Nephron (organoid): ENCODE results near the gene HMGN4.

ENCODE experiments used
- H3K27ac Mint-ChIP-seq, 3 experiments: 2 replicates each; pipeline ENCODE4 v1.8.0; 2020; ENCODE audit warnings: mixed read lengths in 3 of 3, mild to moderate bottlenecking in 2 of 3, moderate library complexity in 1 of 3
- H3K27me3 Mint-ChIP-seq: 2 replicates; pipeline ENCODE4 v1.8.0; 2021; ENCODE audit warnings: low read depth, mild to moderate bottlenecking, moderate library complexity, mixed read lengths
- H3K36me3 Mint-ChIP-seq: 2 replicates; pipeline ENCODE4 v1.8.0; 2020; ENCODE audit warnings: low read depth, mixed read lengths
- H3K4me1 Mint-ChIP-seq: 2 replicates; pipeline ENCODE4 v1.8.0; 2020; ENCODE audit warnings: mixed read lengths
- H3K4me3 Mint-ChIP-seq, 3 experiments: 2 replicates each; pipeline ENCODE4 v1.8.0; 2020; ENCODE audit warnings: mild to moderate bottlenecking in 3 of 3, mixed read lengths in 3 of 3, moderate library complexity in 2 of 3
- H3K9me3 Mint-ChIP-seq: 2 replicates; pipeline ENCODE4 v1.8.0; 2020; ENCODE audit warnings: mixed read lengths
- TF ChIP-seq, protein P1 (sequence below), 3 experiments: fragments of 200-600 bp; sonication (generic); IDR thresholded peaks; one replicate each; pipeline ENCODE4 v1.5.0; 2021; ENCODE audit warnings: antibody characterized with exemption in 3 of 3; ENCODE audit not compliant: unreplicated experiment in 3 of 3

The HMGN4 gene

DNA sequence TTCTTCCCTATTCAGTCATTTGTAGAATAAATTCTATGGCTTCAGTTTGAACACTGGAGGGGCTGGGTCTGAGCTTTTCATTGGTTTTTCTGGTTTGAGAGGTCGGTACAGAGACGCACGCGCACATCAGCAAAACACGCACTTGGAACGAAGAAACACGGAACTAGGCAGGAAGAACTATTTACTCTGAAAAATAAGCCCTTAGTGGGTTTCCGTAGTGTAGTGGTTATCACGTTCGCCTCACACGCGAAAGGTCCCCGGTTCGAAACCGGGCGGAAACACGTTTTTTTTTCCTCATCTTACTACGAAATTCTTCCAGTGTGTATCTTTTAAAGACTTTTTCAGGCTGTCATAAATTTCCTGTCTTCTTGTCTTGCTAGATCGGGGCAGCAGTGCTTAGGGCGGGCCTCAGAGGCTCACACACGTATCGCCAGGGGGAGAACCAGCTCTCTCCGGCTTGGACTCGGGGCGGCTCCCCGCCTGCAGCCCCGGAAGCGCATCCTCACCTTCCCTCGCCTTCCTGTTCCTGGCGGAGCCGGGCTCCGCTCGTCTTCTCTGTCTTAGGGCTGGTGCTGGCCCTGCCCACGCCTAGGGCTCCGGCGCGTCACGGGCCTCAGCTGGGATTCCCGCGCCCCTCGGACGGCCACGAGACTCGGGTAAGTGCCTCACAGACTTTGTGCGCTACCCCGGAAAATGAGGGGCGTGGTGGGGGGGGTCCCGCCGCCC is at the start of gene HMGN4:
Gene HMGN4, plus strand, starts transcription at position 521 of the 726 bp plus-strand sequence. CDS start 6,841 bp downstream, outside the sequence.
- Mint-ChIP-seq H3K27me3 (no peaks in the 10 kb centered on the region), H3K36me3 (peaks cover 17% of the 10 kb centered on the region), H3K4me3 (peak within 1 kb of the TSS; percentile 89 to 94 (median 91)), H3K9me3 (no peaks in the 10 kb centered on the region), H3K4me1 (peaks cover 37% of the 10 kb centered on the region), H3K27ac (peak within 1 kb of the TSS; percentile 95 to 97 (median 97))
- TF ChIP-seq, protein P1, sequence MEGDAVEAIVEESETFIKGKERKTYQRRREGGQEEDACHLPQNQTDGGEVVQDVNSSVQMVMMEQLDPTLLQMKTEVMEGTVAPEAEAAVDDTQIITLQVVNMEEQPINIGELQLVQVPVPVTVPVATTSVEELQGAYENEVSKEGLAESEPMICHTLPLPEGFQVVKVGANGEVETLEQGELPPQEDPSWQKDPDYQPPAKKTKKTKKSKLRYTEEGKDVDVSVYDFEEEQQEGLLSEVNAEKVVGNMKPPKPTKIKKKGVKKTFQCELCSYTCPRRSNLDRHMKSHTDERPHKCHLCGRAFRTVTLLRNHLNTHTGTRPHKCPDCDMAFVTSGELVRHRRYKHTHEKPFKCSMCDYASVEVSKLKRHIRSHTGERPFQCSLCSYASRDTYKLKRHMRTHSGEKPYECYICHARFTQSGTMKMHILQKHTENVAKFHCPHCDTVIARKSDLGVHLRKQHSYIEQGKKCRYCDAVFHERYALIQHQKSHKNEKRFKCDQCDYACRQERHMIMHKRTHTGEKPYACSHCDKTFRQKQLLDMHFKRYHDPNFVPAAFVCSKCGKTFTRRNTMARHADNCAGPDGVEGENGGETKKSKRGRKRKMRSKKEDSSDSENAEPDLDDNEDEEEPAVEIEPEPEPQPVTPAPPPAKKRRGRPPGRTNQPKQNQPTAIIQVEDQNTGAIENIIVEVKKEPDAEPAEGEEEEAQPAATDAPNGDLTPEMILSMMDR (IDR thresholded peaks at IDR 0.05; ENCODE audit: unreplicated experiment in 3 of 3) = peak in 1 of 3 experiments; percentile 2

DNA sequence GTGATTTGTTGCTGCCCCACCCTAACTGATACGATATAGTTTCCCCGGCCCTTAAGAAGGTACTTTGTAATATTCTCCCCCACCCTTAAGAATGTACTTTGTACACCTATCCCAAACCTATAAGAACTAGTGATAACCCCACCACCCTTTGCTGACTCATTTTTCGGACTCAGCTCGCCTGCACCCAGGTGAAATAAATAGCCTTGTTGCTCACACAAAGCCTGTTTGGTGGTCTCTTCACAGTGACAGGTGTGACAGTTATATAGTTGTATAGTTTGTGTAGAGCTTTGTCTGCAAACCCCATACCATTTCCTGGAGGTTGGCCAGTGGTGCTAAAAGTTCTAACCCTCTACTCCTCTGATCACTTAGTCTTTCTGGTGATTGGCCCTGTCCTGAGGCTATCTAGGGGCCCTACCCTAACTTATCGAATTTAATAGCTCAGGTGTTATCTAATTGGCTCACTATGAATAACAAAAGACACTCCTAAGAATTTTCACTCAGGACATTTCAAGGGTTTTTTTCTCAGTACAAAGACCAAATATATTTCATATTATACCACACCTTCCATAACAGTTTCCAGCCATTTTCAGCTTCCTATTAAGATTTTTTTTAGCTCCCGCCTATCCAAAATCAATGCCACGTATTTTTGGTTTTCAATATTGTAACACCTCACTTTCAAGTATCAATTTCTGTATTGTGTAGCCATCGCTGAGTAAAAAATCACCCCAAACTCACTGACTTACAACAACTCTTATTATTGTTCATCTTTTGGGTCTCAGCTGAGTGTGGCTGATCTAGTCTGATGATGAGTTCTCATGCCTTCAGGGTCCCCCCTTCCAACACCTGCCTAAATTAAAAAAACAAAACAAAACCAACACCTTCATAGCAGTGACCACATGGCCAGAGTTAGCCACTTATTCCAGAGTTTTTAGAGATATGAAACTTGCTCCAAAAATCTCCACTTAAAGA is 47.9 kb upstream of the HMGN4 start:
- H3K9me3 Mint-ChIP-seq = peaks cover 13% of the 10 kb centered on the region
- H3K4me1 Mint-ChIP-seq = no peaks in the 10 kb centered on the region
- no peak overlapping the region for H3K4me3 Mint-ChIP-seq
- TF ChIP-seq, protein P1 (IDR thresholded peaks at IDR 0.05; ENCODE audit: unreplicated experiment in 3 of 3) = no peak
- H3K27me3 Mint-ChIP-seq = peaks cover 7% of the 10 kb centered on the region
- no peaks in the 10 kb centered on the region for H3K36me3 Mint-ChIP-seq
- H3K27ac Mint-ChIP-seq = no peak overlapping the region

- peaks cover 6% of the 10 kb centered on the region for H3K9me3 Mint-ChIP-seq
- no peaks in the 10 kb centered on the region for H3K4me1 Mint-ChIP-seq
- TF ChIP-seq, protein P1 (IDR thresholded peaks at IDR 0.05; ENCODE audit: unreplicated experiment in 3 of 3) = no peak
- H3K36me3 Mint-ChIP-seq = no peaks in the 10 kb centered on the region
- no peak overlapping the region for H3K27ac Mint-ChIP-seq
- H3K27me3 Mint-ChIP-seq = peaks cover 7% of the 10 kb centered on the region
- no peak overlapping the region for H3K4me3 Mint-ChIP-seq
Observed at GRCh38 chr6:26491604-26492003, 46.6 kb upstream of the HMGN4 start.

DNA sequence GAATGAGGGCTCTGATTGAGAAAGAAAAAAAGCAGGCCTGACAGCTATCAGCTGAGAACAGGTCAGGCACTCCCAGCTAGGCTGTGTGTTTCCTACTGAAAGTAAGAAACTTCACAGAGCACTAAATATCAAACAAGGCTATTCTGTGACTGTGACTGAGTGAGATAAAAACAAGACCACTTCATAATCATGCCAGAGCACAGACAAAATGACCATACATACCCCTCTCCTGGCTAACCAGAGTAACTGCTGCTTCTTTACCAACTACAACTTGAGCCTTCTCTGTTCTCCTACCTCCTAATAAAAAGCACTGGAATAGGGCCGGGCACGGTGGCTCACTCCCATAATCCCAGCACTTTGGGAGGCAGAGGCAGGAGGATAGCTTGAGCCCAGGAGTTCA is 44.9 kb upstream of the HMGN4 start:
- H3K27ac Mint-ChIP-seq = no peak overlapping the region
- H3K9me3 Mint-ChIP-seq = no peaks in the 10 kb centered on the region
- H3K36me3 Mint-ChIP-seq = no peaks in the 10 kb centered on the region
- TF ChIP-seq, protein P1 (IDR thresholded peaks at IDR 0.05; ENCODE audit: unreplicated experiment in 3 of 3) = no peak
- H3K4me1 Mint-ChIP-seq = no peaks in the 10 kb centered on the region
- no peak overlapping the region for H3K4me3 Mint-ChIP-seq
- peaks cover 7% of the 10 kb centered on the region for H3K27me3 Mint-ChIP-seq

DNA sequence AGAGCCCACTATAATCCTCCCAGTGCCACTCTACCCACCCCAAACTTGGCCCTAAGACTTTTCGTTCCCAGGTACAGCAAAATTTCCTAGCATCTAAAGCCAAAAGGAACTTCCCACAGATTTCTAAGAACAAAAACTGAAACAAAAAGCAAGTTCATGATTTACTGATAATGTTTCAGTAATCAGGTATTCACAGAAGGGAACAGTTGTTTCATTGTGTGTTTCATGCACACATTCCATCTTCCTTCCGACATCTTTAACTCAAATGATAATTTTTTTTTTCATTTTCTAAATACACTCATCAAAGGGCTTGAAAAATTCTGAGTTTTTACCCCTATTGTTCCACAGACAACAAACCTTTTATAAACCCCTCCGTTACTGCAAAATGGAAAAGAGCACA is 44.0 kb upstream of the HMGN4 start:
- TF ChIP-seq, protein P1 (IDR thresholded peaks at IDR 0.05; ENCODE audit: unreplicated experiment in 3 of 3) = no peak
- no peak overlapping the region for H3K4me3 Mint-ChIP-seq

More for the DNA sequence above, 44.0 kb upstream of the HMGN4 start:
- Mint-ChIP-seq H3K4me1 (no peaks in the 10 kb centered on the region), H3K27ac (no peak overlapping the region), H3K9me3 (no peaks in the 10 kb centered on the region), H3K27me3 (peaks cover 7% of the 10 kb centered on the region), H3K36me3 (no peaks in the 10 kb centered on the region)
